Measurements from ENCODE around the gene OCIAD2.

GRCh38 chr4:48906206-48907173, at the start of gene OCIAD2:
- TF ChIP-seq CTCF (conservative IDR thresholded peaks at IDR 0.05; ENCODE audit: low read depth, low read length) (no peak), POLR2A (IDR thresholded peaks at IDR 0.05; ENCODE audit: low read depth, low read length) (no peak)
